Measurements from ENCODE around the gene RALY.

- TF ChIP-seq, protein P1, sequence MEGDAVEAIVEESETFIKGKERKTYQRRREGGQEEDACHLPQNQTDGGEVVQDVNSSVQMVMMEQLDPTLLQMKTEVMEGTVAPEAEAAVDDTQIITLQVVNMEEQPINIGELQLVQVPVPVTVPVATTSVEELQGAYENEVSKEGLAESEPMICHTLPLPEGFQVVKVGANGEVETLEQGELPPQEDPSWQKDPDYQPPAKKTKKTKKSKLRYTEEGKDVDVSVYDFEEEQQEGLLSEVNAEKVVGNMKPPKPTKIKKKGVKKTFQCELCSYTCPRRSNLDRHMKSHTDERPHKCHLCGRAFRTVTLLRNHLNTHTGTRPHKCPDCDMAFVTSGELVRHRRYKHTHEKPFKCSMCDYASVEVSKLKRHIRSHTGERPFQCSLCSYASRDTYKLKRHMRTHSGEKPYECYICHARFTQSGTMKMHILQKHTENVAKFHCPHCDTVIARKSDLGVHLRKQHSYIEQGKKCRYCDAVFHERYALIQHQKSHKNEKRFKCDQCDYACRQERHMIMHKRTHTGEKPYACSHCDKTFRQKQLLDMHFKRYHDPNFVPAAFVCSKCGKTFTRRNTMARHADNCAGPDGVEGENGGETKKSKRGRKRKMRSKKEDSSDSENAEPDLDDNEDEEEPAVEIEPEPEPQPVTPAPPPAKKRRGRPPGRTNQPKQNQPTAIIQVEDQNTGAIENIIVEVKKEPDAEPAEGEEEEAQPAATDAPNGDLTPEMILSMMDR (conservative IDR thresholded peaks at IDR 0.05; ENCODE audit: low read length), result no peak
- no peak for TF ChIP-seq EZH2phosphoT487 (IDR thresholded peaks at IDR 0.05; ENCODE audit: borderline replicate concordance)
These were observed 3.6 kb upstream of the RALY start for GRCh38 chr20:33990075-33990474.

Data from Loucy (cell line).